GM18868 (cell line): ENCODE results near the gene SCGB1C2.

Experiments
- ATAC-seq: cut with Tn5 transposase; IDR thresholded peaks from one replicate; pipeline ENCODE4 v1.9.1; 2021; ENCODE audit warnings: mild to moderate bottlenecking, moderate library complexity; ENCODE audit not compliant: unreplicated experiment

SCGB1C2 gene

GRCh38 chr17:170130-170670 is 32.8 kb downstream of the SCGB1C2 start:
- no peak for ATAC-seq

DNA sequence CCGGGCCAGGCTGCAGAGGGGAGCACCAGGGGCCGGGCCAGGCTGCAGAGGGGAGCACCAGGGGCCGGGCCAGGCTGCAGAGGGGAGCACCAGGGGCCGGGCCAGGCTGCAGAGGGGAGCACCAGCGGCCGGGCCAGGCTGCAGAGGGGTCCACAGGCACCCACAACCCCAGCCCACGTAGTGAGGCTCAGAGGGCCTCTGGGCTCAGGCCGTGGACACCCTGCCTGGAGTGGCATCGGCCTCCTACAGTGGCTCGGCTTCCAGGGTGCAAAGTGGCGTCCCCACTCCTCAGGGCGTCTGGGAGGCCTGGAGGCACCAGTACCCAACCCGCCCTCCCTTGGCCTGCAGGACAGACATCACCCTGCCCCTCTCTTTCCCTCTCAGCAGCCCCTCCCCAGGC is 34.5 kb downstream of the SCGB1C2 start:
- ATAC-seq: no peak

- no peak for ATAC-seq
Observed at GRCh38 chr17:172401-172800, 35.0 kb downstream of the SCGB1C2 start.

DNA sequence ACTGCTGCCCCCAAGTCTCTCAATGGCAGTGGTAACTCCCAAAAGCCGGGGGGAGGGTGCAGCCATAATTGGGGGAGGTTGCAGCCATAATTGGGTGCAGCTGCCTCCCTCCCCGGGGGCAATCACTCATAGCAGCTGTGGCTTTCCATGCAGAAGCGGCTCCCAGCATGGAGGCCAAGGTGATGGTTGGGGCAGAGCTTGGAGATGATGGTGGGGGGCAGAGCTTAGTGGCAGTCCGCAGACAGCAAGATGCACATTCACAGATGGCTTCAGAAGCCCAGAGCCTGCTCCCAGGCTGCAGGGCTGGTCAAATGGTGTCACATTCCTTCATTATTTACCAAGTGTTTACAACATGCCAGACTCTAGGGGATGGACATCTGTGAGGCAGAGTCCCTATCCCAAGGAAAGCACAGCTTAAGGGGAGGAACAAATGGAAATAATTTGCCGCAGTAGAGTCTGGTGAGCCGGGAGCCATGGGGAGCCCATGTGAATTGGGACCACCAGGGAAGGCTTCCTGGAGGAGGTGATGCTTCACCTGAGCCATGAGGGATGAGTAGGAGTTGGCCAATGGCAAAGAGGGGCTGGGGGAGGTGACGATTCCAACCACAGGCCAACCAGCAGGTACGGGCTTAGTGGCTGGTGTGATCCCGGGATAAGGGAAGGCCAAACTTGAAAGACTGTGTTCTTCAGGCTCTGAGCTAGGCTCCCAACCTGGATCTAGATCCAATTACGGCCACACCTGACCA is 36.0 kb downstream of the SCGB1C2 start:
- no peak for ATAC-seq

GRCh38 chr17:177155-177554 is 39.8 kb downstream of the SCGB1C2 start:
- ATAC-seq: no peak

- ATAC-seq: no peak
Observed at GRCh38 chr17:177762-178161, 40.4 kb downstream of the SCGB1C2 start.

DNA sequence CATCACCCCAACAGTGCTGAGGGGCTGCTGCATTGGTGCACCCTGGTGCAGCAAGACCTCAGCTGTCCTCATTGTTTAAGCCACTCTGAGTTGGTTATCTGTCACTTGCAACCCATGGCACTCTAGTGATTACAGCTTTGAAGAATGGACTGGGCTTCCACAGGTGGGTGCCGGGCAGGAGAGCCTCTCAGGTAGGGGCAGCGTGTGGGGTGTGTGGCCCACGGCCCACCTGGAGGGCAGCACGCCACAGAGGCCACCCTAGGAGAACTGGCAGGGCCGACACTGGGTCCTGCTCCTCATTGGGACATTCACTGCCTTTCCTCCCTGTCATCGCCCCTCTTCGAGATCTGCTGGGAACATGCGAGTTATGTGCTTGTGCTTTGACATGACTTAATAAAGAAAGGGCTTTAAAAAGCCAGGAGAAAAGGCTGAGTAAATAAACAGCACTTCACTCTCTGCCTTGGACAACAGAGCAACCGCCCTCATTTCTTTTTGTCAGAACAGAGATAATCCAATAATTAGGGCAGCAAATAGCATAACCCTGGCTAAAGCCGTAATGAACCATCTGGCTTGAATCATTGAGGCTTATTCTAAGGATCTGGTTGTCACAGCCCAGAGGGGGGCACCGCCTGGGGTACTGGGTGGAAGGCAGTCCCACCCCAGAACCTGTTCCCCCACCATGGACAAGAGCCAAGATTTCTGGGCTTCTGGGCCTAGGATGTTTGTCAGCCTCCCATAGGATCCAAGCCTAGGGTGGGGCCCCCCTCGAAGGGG is 41.1 kb downstream of the SCGB1C2 start:
- ATAC-seq: no peak

- ATAC-seq: no peak
Observed at GRCh38 chr17:179066-179432, 41.7 kb downstream of the SCGB1C2 start.

GRCh38 chr17:179781-180380 is 42.5 kb downstream of the SCGB1C2 start:
- no peak for ATAC-seq

DNA sequence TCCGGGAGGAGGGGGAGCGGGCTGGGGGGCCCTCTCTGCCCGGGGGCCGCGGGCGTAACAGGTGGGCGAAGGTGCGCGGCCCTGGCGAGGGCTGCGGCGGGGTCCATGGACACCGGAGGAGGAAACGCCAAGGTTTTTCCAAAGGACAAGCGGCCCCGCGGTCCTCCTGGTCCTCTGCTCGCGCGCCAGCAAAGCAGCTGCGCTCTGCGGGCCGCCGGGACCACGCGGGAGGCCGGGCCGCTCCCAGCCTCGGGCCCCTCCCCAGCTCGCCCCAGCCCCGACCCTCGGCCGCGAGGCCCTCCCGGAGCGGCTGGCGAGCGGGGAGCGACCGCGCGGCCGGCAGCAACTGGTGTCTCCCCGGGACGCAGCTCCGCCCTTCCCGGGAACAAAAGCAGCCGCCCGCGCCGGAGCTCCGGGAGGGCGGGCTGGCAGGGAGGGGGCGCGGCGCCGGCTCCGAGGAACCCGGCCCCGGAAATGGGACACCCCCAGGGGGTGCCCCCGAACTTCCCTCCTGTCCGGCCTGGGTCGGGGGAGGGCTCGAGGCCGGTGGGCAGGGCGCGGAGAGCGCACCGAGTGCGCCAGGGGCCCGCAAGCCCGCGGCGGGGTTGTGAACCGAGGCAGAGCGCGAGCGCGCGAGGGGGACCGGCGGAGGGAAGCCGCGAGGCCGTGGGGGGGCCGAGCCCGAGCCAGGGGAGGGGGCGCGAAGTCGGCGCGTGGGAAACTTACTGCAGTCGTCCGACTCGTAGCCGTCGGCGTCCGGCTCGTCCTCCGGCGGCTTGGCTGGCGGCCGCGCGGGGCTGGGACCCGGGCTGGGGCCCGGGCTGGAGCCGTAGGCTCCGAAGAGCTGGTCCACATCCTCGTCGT is 43.2 kb downstream of the SCGB1C2 start:
- no peak for ATAC-seq

DNA sequence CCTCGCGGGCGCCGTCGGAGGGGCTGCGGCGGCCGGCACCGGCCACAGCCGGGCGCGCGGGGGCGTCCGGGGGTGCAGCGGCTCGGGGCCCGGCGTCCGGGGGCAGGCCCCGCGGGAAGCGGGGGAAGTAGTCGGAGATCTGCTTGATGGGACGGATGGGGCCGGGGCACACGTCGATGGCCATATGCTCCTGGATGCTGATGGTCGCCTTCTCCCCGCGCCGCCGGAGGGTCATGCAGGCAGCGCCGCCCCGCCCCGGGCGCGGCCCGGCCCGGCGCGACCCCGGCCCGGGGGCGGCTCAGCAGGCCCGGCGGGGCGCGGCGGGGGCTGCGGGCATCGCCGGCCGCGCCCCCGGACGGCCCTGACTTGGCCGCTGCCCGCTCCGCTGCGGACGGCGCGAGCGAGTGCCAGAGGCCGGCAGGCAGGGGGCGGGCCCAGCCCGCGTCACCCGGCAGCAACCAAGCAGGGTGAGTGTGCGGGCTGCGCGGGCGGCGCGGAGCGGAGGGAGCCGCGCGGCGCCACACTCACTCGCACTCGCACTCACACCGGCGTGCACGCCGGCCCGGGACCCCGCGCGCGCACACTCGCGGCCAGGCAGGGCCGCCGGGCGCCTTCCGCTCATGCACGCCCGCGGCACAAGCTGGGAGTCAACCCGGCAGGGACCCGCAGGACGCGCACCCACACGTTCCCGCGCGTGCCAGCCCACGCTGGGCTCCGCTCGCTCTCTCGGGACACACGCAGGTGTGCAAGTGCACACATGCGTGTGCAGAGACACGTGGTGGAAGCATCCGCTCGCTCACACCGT is 44.1 kb downstream of the SCGB1C2 start, which contains the start of gene DOC2B:
DOC2B (minus strand) TSS at position 406 of the 805 bp plus-strand sequence; CDS start at position 235, 171 bp downstream.
- no peak for ATAC-seq

- ATAC-seq: no peak
Observed at GRCh38 chr17:182050-182751, 44.8 kb downstream of the SCGB1C2 start.

- ATAC-seq: no peak
Observed at GRCh38 chr17:183021-183420, 45.7 kb downstream of the SCGB1C2 start.

DNA sequence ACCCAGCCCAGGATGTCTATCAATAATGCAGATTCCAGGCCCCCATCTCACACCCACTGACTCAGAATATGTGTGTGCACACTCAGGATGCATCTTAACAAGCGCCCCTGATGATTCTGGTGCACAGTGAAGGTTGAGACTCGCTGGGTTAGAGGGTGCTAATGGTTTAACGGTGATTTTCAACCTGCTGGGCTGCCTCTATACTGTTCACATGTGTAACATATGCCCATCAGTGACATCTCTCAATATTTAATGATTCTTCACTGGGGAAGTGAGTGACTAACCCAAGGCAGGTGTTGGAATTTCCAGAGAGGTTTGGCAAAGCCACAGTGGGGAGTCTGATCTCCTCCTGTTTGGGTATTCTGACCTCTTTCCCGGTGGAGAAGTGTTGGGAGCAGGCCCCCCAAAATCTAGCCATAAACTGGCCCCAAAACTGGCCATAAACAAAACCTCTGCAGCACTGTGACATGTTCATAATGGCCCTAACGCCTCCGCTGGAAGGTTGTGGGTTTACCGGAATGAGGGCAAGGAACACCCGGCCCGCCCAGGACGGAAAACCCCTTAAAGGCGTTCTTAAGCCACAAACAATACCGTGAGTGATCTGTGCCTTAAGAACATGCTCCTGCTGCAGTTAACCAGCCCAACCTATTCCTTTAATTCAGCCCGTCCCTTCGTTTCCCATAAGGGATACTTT is 48.2 kb downstream of the SCGB1C2 start:
- no peak for ATAC-seq

- ATAC-seq: no peak
Observed at GRCh38 chr17:187130-187529, 49.8 kb downstream of the SCGB1C2 start.
